T-helper 1 cell treated with Interleukin-12 subunit alpha and Interleukin-12 subunit beta and Interleukin-4 antibody, amounts not matched to agents 30 μg/mL and 1 μg/mL, for 36 hours (primary cell): Measurements from ENCODE around the gene AGBL4.
A peak's percentile ranks its signal among the peaks of the same experiment; 100 is the strongest.

Experiments used
- H3K27ac Mint-ChIP-seq: one replicate; pipeline ENCODE4 v1.8.0; 2021; ENCODE audit warnings: mild to moderate bottlenecking, mixed read lengths
- H3K27me3 Mint-ChIP-seq: one replicate; pipeline ENCODE4 v1.8.0; 2021; ENCODE audit warnings: low read depth, mixed read lengths
- H3K36me3 Mint-ChIP-seq: one replicate; pipeline ENCODE4 v1.8.0; 2021; ENCODE audit warnings: low read depth, mixed read lengths
- H3K4me1 Mint-ChIP-seq: one replicate; pipeline ENCODE4 v1.8.0; 2021; ENCODE audit warnings: low read depth, mixed read lengths
- H3K4me3 Mint-ChIP-seq: one replicate; pipeline ENCODE4 v1.8.0; 2021; ENCODE audit warnings: mild to moderate bottlenecking, moderate library complexity, mixed read lengths
- H3K9me3 Mint-ChIP-seq: one replicate; pipeline ENCODE4 v1.8.0; 2021; ENCODE audit warnings: mixed read lengths

AGBL4 gene

DNA sequence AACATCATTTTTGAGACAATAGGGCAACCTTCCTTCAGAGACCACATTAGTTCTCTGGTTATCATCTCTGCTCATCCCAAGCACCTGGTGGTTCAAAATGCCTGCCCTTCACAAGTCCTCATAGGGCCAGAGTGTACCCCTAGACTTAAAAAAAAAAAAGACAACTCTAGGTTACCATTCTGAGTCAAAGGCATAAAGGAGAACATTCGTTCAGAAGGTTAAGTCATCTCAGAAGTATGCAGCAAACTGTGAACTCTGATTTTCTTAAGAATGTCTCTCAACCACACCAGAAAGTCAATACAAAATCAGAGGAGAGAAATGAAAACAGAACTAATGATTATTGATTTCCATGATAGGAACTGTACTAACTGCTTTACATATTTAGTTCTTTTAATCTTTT, 1237.9 kb downstream of the AGBL4 start:
- no peak overlapping the region for H3K27ac Mint-ChIP-seq
- H3K27me3 Mint-ChIP-seq, result no peaks in the 10 kb centered on the region
- H3K4me1 Mint-ChIP-seq, result peaks cover 4% of the 10 kb centered on the region
- no peak overlapping the region for H3K4me3 Mint-ChIP-seq
- no peaks in the 10 kb centered on the region for H3K36me3 Mint-ChIP-seq
- no peaks in the 10 kb centered on the region for H3K9me3 Mint-ChIP-seq

DNA sequence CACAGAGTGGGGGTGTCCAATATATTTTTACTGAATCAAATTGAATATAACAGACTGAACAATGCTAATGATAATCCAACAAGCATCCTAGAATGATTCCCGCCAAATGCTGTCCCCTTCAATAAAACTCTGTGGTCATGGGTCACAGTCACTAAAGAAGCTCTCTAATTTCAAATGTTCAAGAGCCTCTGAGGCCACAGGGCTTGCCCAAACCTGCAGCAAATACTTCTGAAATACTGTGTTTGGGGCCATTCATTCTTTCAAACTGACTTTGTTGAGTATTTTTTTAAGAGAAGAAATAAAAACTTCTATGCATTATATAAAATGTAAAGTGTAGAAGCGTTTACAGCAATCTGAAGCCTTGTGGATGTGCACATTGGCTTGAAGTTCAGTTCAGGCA, 1239.5 kb downstream of the AGBL4 start:
- no peak overlapping the region for H3K27ac Mint-ChIP-seq
- H3K9me3 Mint-ChIP-seq, result no peaks in the 10 kb centered on the region
- H3K4me3 Mint-ChIP-seq, result no peak overlapping the region
- H3K27me3 Mint-ChIP-seq, result no peaks in the 10 kb centered on the region
- H3K36me3 Mint-ChIP-seq, result no peaks in the 10 kb centered on the region
- no peaks in the 10 kb centered on the region for H3K4me1 Mint-ChIP-seq

GRCh38 chr1:48777219-48777895, 1246.4 kb downstream of the AGBL4 start:
- H3K4me1 Mint-ChIP-seq, result peaks cover 15% of the 10 kb centered on the region
- peak overlapping the region; percentile 87 for H3K4me3 Mint-ChIP-seq
- H3K27me3 Mint-ChIP-seq, result peaks cover 5% of the 10 kb centered on the region
- H3K36me3 Mint-ChIP-seq, result no peaks in the 10 kb centered on the region
- peak overlapping the region; percentile 64 for H3K27ac Mint-ChIP-seq
- no peaks in the 10 kb centered on the region for H3K9me3 Mint-ChIP-seq

GRCh38 chr1:48776393-48777218, 1247.1 kb downstream of the AGBL4 start, which contains the start of gene BEND5:
Gene BEND5 (minus strand): TSS chr1:48776891. CDS start chr1:48776831, 60 bp downstream.
- H3K27ac Mint-ChIP-seq, result peak within 1 kb of the TSS; percentile 76
- H3K9me3 Mint-ChIP-seq, result no peaks in the 10 kb centered on the region
- H3K4me1 Mint-ChIP-seq, result peaks cover 15% of the 10 kb centered on the region
- peak within 1 kb of the TSS; percentile 92 for H3K4me3 Mint-ChIP-seq
- peaks cover 3% of the 10 kb centered on the region for H3K36me3 Mint-ChIP-seq
- H3K27me3 Mint-ChIP-seq, result peaks cover 5% of the 10 kb centered on the region

- Mint-ChIP-seq H3K9me3 (no peaks in the 10 kb centered on the region), H3K27me3 (peaks cover 5% of the 10 kb centered on the region), H3K36me3 (peaks cover 3% of the 10 kb centered on the region), H3K4me3 (peak overlapping the region; percentile 92), H3K27ac (peak overlapping the region; percentile 76), H3K4me1 (peaks cover 15% of the 10 kb centered on the region)
These were observed 1247.8 kb downstream of the AGBL4 start for GRCh38 chr1:48775831-48776392.

GRCh38 chr1:48773133-48773532, 1250.6 kb downstream of the AGBL4 start:
- H3K27ac Mint-ChIP-seq, result no peak overlapping the region
- H3K4me3 Mint-ChIP-seq, result peak overlapping the region; percentile 0

GRCh38 chr1:48772211-48772610, 1251.5 kb downstream of the AGBL4 start:
- Mint-ChIP-seq H3K27ac (no peak overlapping the region), H3K4me1 (peaks cover 16% of the 10 kb centered on the region), H3K9me3 (no peaks in the 10 kb centered on the region), H3K4me3 (no peak overlapping the region), H3K27me3 (peaks cover 5% of the 10 kb centered on the region), H3K36me3 (peaks cover 6% of the 10 kb centered on the region)

More at GRCh38 chr1:48773133-48773532, 1250.6 kb downstream of the AGBL4 start:
- Mint-ChIP-seq H3K36me3 (peaks cover 3% of the 10 kb centered on the region), H3K9me3 (no peaks in the 10 kb centered on the region), H3K4me1 (peaks cover 17% of the 10 kb centered on the region), H3K27me3 (peaks cover 5% of the 10 kb centered on the region)

GRCh38 chr1:48771561-48771960, 1252.2 kb downstream of the AGBL4 start:
- H3K36me3 Mint-ChIP-seq, result peaks cover 6% of the 10 kb centered on the region
- H3K9me3 Mint-ChIP-seq, result no peaks in the 10 kb centered on the region
- no peak overlapping the region for H3K27ac Mint-ChIP-seq
- peaks cover 5% of the 10 kb centered on the region for H3K27me3 Mint-ChIP-seq
- H3K4me3 Mint-ChIP-seq, result no peak overlapping the region
- peaks cover 13% of the 10 kb centered on the region for H3K4me1 Mint-ChIP-seq

DNA sequence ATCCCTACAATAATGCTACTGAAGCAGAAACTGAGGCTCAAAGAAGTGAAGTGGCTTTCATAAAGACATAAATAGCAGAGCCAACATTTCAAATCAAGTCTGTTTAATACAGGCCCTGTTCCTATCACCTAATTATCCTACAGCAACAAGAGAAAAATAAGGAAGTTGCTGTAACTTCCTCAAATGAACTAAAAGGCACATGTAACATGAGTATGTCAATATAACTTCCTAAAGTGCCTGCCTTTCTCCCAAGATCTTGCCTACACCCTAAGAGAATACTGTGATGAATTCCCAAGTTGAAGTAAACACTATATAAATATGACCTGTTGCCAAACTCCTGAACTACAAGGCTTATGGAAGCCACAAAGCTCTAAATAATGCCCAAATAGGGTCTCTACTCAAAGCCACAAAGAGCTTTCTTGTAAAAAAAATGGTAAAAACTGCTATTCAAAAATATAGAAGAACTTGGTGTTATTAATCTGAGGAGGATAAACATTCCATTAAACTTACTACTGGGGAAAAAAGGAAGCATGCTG, 1255.7 kb downstream of the AGBL4 start:
- Mint-ChIP-seq H3K36me3 (peaks cover 9% of the 10 kb centered on the region), H3K4me1 (peaks cover 5% of the 10 kb centered on the region), H3K9me3 (no peaks in the 10 kb centered on the region), H3K27me3 (no peaks in the 10 kb centered on the region), H3K4me3 (no peak overlapping the region), H3K27ac (no peak overlapping the region)

DNA sequence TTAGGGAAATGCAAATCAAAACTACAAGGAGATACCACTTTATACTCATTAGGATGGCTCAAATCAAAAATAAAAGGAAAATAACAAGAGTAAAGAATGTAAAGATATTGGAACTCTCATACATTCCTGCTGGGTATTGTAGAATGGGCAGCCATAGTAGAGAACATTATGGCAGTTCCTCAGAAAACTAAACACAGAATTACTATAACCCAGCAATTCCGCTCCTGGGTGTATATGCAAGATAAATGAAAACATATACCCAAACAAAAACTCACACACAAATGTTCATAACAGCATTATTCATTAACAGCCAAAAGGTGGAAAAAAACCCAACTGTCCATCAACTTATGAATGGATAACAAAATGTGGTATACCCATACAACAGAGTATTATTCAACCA, 1258.4 kb downstream of the AGBL4 start:
- Mint-ChIP-seq H3K27me3 (no peaks in the 10 kb centered on the region), H3K4me3 (no peak overlapping the region), H3K36me3 (peaks cover 8% of the 10 kb centered on the region), H3K9me3 (no peaks in the 10 kb centered on the region), H3K27ac (no peak overlapping the region), H3K4me1 (peaks cover 3% of the 10 kb centered on the region)

GRCh38 chr1:48761986-48762385, 1261.8 kb downstream of the AGBL4 start:
- Mint-ChIP-seq H3K4me3 (no peak overlapping the region), H3K36me3 (peaks cover 10% of the 10 kb centered on the region), H3K9me3 (no peaks in the 10 kb centered on the region), H3K27me3 (no peaks in the 10 kb centered on the region), H3K27ac (no peak overlapping the region), H3K4me1 (peaks cover 9% of the 10 kb centered on the region)

- Mint-ChIP-seq H3K27me3 (no peaks in the 10 kb centered on the region), H3K4me1 (peaks cover 11% of the 10 kb centered on the region), H3K36me3 (peaks cover 10% of the 10 kb centered on the region), H3K27ac (no peak overlapping the region), H3K4me3 (no peak overlapping the region), H3K9me3 (no peaks in the 10 kb centered on the region)
These were observed 1262.3 kb downstream of the AGBL4 start for GRCh38 chr1:48761411-48761810.

DNA sequence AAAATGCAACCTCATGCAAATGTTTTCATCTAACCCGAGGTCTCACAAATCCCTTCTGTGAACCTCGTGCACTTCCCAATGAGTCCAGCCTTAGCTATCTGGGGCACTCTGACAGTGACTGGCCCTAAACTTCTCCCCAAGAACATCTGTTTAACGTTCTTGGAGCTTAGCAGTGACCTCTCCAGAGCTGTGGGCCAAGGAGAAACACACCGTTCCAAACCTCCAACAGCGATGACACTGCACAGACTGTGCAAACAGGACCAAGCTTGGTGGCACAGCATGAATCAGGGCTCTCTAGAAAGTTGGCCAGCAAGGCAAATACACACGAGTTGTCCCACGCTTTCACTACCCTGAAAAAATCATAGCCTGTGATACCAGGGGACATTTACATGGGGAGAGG, 1262.9 kb downstream of the AGBL4 start:
- peaks cover 11% of the 10 kb centered on the region for H3K36me3 Mint-ChIP-seq
- no peaks in the 10 kb centered on the region for H3K9me3 Mint-ChIP-seq

DNA sequence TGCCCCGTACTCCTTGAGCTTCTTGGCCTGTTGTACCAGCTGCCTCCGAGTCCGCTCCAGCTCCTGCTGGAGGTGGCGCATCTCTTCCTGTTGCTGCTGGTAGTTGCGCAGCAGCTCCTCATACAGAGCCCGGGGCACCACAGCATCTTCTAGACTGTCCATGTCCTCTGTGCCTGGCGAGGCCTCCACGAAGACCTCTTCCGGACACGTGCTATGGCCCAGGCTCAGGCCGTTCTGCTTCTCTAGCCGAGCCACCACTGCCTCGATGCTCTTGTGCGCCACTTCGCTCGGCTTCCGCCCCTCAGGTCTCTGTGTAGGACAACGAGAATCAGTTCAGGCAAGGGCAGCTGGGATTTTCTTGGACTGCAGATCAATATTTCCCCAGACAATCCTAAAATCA, 1264.8 kb downstream of the AGBL4 start:
- Mint-ChIP-seq H3K4me1 (peaks cover 11% of the 10 kb centered on the region), H3K36me3 (peaks cover 13% of the 10 kb centered on the region), H3K27ac (no peak overlapping the region), H3K27me3 (no peaks in the 10 kb centered on the region), H3K9me3 (no peaks in the 10 kb centered on the region), H3K4me3 (no peak overlapping the region)

More for the DNA sequence above, 1262.9 kb downstream of the AGBL4 start:
- Mint-ChIP-seq H3K4me3 (no peak overlapping the region), H3K4me1 (peaks cover 11% of the 10 kb centered on the region), H3K27me3 (no peaks in the 10 kb centered on the region), H3K27ac (no peak overlapping the region)
